DND-41 (cell line): Measurements from ENCODE around the gene GCDH.

Experiments
- ATAC-seq: fragments of 200-7000 bp; cut with Tn5 transposase; 3 replicates; pipeline ENCODE4 v1.9.1; 2021; ENCODE audit warnings: low read depth; ENCODE audit not compliant: insufficient read depth
- DNase-seq: peaks from one replicate; pipeline ENCODE4 v3.0.0-alpha.2; 2020
- H2AFZ ChIP-seq: 2 replicates; pipeline ENCODE4 v1.6.0; 2012; ENCODE audit warnings: low read depth, low read length
- H3K27ac ChIP-seq: 2 replicates; pipeline ENCODE4 v1.5.1; 2012; ENCODE audit warnings: low read length, inconsistent platforms
- H3K27me3 ChIP-seq: fragments of 200-600 bp; sonication (generic); 2 replicates; pipeline ENCODE4 v1.6.0; 2012; ENCODE audit warnings: low read length, mild to moderate bottlenecking, inconsistent platforms; ENCODE audit not compliant: insufficient read depth, poor library complexity
- H3K36me3 ChIP-seq: 2 replicates; pipeline ENCODE4 v1.5.1; 2012; ENCODE audit warnings: low read length, inconsistent platforms; ENCODE audit not compliant: insufficient read depth
- H3K4me1 ChIP-seq: 2 replicates; pipeline ENCODE4 v1.5.1; 2012; ENCODE audit warnings: mild to moderate bottlenecking, low read length; ENCODE audit not compliant: insufficient read depth
- H3K4me2 ChIP-seq: 2 replicates; pipeline ENCODE4 v1.6.0; 2012; ENCODE audit warnings: mild to moderate bottlenecking, moderate library complexity, low read length, inconsistent platforms; ENCODE audit not compliant: insufficient read depth
- H3K4me3 ChIP-seq, 2 experiments: fragments of 200-600 bp in 1 of 2; shearing (Covaris generic) in 1 of 2; 2 replicates each; pipeline ENCODE4 v1.5.1; 2012 to 2016; ENCODE audit warnings: inconsistent platforms in 2 of 2, low read length in 2 of 2, mild to moderate bottlenecking in 2 of 2, low read depth in 1 of 2, moderate library complexity in 1 of 2
- H3K79me2 ChIP-seq: 2 replicates; pipeline ENCODE4 v1.6.0; 2012; ENCODE audit warnings: low read length, inconsistent platforms; ENCODE audit not compliant: insufficient read depth
- H3K9ac ChIP-seq: 2 replicates; pipeline ENCODE4 v1.6.0; 2012; ENCODE audit warnings: low read depth, mild to moderate bottlenecking, inconsistent platforms, low read length, moderate library complexity
- H3K9me3 ChIP-seq: 2 replicates; pipeline ENCODE4 v1.5.1; 2012; ENCODE audit warnings: low read length, moderate library complexity, mild to moderate bottlenecking, inconsistent platforms; ENCODE audit not compliant: insufficient read depth, severe bottlenecking
- H4K20me1 ChIP-seq: 2 replicates; pipeline ENCODE4 v1.6.0; 2012; ENCODE audit warnings: low read length; ENCODE audit not compliant: insufficient read depth
- CTCF ChIP-seq: IDR thresholded peaks from 2 replicates; pipeline ENCODE4 v1.5.1; 2012; ENCODE audit warnings: borderline replicate concordance, low read length, moderate library complexity, mild to moderate bottlenecking; ENCODE audit not compliant: poor library complexity, severe bottlenecking; ENCODE audit errors: extremely low read depth
- EZH2 ChIP-seq: IDR thresholded peaks from 3 replicates; pipeline ENCODE4 v1.6.1; 2012; ENCODE audit warnings: borderline replicate concordance, low read depth, mild to moderate bottlenecking, moderate library complexity, low read length, inconsistent platforms; ENCODE audit not compliant: severe bottlenecking

The GCDH gene

GRCh38 chr19:12875086-12875485 lies 15.9 kb upstream of the GCDH start:
- Histone ChIP-seq H3K4me3 (no peak overlapping the region), H3K4me2 (no peak overlapping the region), H3K79me2 (peaks cover 6% of the 10 kb centered on the region), H3K27me3 (no peaks in the 10 kb centered on the region), H3K9ac (no peak overlapping the region), H4K20me1 (no peaks in the 10 kb centered on the region), H3K27ac (no peak overlapping the region), H3K9me3 (no peaks in the 10 kb centered on the region), H3K36me3 (peaks cover 45% of the 10 kb centered on the region), H2AFZ (no peak overlapping the region), H3K4me1 (peaks cover 6% of the 10 kb centered on the region)
- no peak for DNase-seq
- no peak for TF ChIP-seq EZH2
- no peak for TF ChIP-seq CTCF
- ATAC-seq: no peak

- Histone ChIP-seq H3K27me3 (no peaks in the 10 kb centered on the region), H3K36me3 (peaks cover 20% of the 10 kb centered on the region), H3K4me2 (peak overlapping the region; percentile 91), H4K20me1 (no peaks in the 10 kb centered on the region), H2AFZ (peak overlapping the region; percentile 98), H3K4me1 (peaks cover 24% of the 10 kb centered on the region), H3K9me3 (peaks cover 5% of the 10 kb centered on the region), H3K4me3 (peak overlapping the region; percentile 91 to 98), H3K9ac (peak overlapping the region; percentile 92), H3K79me2 (peaks cover 18% of the 10 kb centered on the region), H3K27ac (peak overlapping the region; percentile 85)
- ATAC-seq (peak; percentile 38), DNase-seq (peak; percentile 29)
- TF ChIP-seq CTCF: no peak
- no peak for TF ChIP-seq EZH2
These were observed 10.3 kb upstream of the GCDH start for GRCh38 chr19:12880551-12881171.

- ATAC-seq: peak; percentile 98
- peak within 1 kb of the TSS; percentile 98 for H2AFZ ChIP-seq
- H3K79me2 ChIP-seq: peaks cover 18% of the 10 kb centered on the region
- H3K36me3 ChIP-seq: peaks cover 14% of the 10 kb centered on the region
- H3K27me3 ChIP-seq: no peaks in the 10 kb centered on the region
- peak within 1 kb of the TSS; percentile 85 for H3K27ac ChIP-seq
- peak; percentile 2 for TF ChIP-seq CTCF
- no peak for TF ChIP-seq EZH2
- H3K4me2 ChIP-seq: peak within 1 kb of the TSS; percentile 91
- peaks cover 5% of the 10 kb centered on the region for H3K9me3 ChIP-seq
- peak within 1 kb of the TSS; percentile 91 to 98 for H3K4me3 ChIP-seq
- no peaks in the 10 kb centered on the region for H4K20me1 ChIP-seq
- DNase-seq: peak; percentile 96
- peaks cover 24% of the 10 kb centered on the region for H3K4me1 ChIP-seq
- H3K9ac ChIP-seq: peak within 1 kb of the TSS; percentile 92
These were observed 9.7 kb upstream of the GCDH start, which contains the start of gene DNASE2 for GRCh38 chr19:12881172-12881808. TSS of gene DNASE2 (minus strand) at chr19:12881449. CDS start at chr19:12881375, 74 bp downstream.
